K562 (cell line): Measurements from ENCODE around the gene ACCSL. TPM values are rescaled to one million over a fixed set of nuclear protein-coding genes. Genes with fewer than 3 reads are reported as not detected.

ENCODE experiments used
- ADNP ChIP-seq: fragments of 200-800 bp; sonication (Bioruptor generic); IDR thresholded peaks from 2 replicates; pipeline ENCODE4 v1.6.1; 2016; ENCODE audit warnings: missing genetic modification characterization, missing compliant biosample characterization
- ATF6 ChIP-seq: sonication (generic); formaldehyde crosslinking; IDR thresholded peaks from 2 replicates; pipeline ENCODE4 v1.4.0; 2020; ENCODE audit warnings: mild to moderate bottlenecking, missing genetic modification reagents
- BCL6 ChIP-seq: fragments of 250-450 bp; sonication (Bioruptor Pico); IDR thresholded peaks from 2 replicates; pipeline ENCODE4 v1.4.0; 2020
- BMI1 ChIP-seq: fragments of 150-350 bp; IDR thresholded peaks from 2 replicates; pipeline ENCODE4 v1.6.1; 2014; ENCODE audit warnings: low read length
- CBFB ChIP-seq: sonication (generic); formaldehyde crosslinking; IDR thresholded peaks from 2 replicates; pipeline ENCODE4 v1.4.0; 2020; ENCODE audit warnings: mild to moderate bottlenecking, missing genetic modification reagents
- CUX1 ChIP-seq: fragments of 200-800 bp; sonication (Bioruptor generic); IDR thresholded peaks from 2 replicates; pipeline ENCODE4 v1.6.1; 2016; ENCODE audit warnings: missing genetic modification characterization, missing compliant biosample characterization
- FOS ChIP-seq: IDR thresholded peaks from 3 replicates; pipeline ENCODE4 v1.6.1; 2011; ENCODE audit not compliant: insufficient read length; ENCODE audit errors: extremely low read depth
- SRSF3 ChIP-seq: fragments of 200-400 bp; formaldehyde crosslinking; IDR thresholded peaks from 2 replicates; pipeline ENCODE4 v1.6.1; 2016; ENCODE audit warnings: mild to moderate bottlenecking, low read length, moderate library complexity; ENCODE audit not compliant: insufficient read depth
- TEAD2 ChIP-seq: fragments of 450-650 bp; IDR thresholded peaks from 2 replicates; pipeline ENCODE4 v1.6.1; 2016; ENCODE audit warnings: missing genetic modification characterization, control low read depth, missing compliant biosample characterization
- U2AF1 ChIP-seq: fragments of 200-400 bp; formaldehyde crosslinking; optimal IDR thresholded peaks from 2 replicates; pipeline ENCODE3; 2017; ENCODE audit warnings: mild to moderate bottlenecking, low read depth, low read length, moderate library complexity
- ZBTB11 ChIP-seq, 3 experiments: fragments of 200-800 bp in 1 of 3; fragments of 250-450 bp in 1 of 3; fragments of 450-650 bp in 1 of 3; sonication (Bioruptor Pico) in 1 of 3; sonication (Bioruptor generic) in 1 of 3; formaldehyde crosslinking in 1 of 3; IDR thresholded peaks; 2 replicates each; pipeline versions ENCODE4 v1.6.1 to v1.8.0; 2016 to 2022; ENCODE audit warnings: mild to moderate bottlenecking in 2 of 3, missing genetic modification characterization in 2 of 3, missing compliant biosample characterization in 1 of 3, moderate library complexity in 1 of 3
- ZNF253 ChIP-seq: fragments of 250-450 bp; sonication (Bioruptor Pico); conservative IDR thresholded peaks from 2 replicates; pipeline ENCODE4 v1.6.1; 2021; ENCODE audit warnings: mild to moderate bottlenecking
- ZNF431 ChIP-seq: sonication (generic); formaldehyde crosslinking; IDR thresholded peaks from 2 replicates; pipeline ENCODE4 v1.8.0; 2022; ENCODE audit warnings: mild to moderate bottlenecking, missing genetic modification reagents
- ZNF583 ChIP-seq: fragments of 250-450 bp; sonication (Bioruptor Pico); IDR thresholded peaks from 2 replicates; pipeline ENCODE4 v1.4.0; 2020
- ZNF655 ChIP-seq: fragments of 250-450 bp; sonication (Bioruptor Pico); IDR thresholded peaks from 2 replicates; pipeline ENCODE4 v1.5.0; 2021
- polyA plus RNA-seq, 8 experiments: library from polyadenylated mRNA; depleted of rRNA in 4 of 8; stranded (reverse) in 5 of 8; unstranded in 3 of 8; fragments of >200 nt; fragmentation: Nextera tagmentation in 2 of 8; fragmentation: Illumina TruSeq in 1 of 8; extraction: Ambion mirVana in 2 of 8; extraction: Trizol in 1 of 8; gene quantifications; 2 replicates each; pipeline versions ENCODE4 v1.2.1 to v1.2.3, GENCODE V29; 2011 to 2014; ENCODE audit warnings: inconsistent platforms in 1 of 8, missing spikeins in 1 of 8
- total RNA-seq, 7 experiments: library from RNA; depleted of rRNA in 6 of 7; stranded (reverse); fragments of >200 nt in 6 of 7; fragmentation: Illumina TruSeq in 2 of 7; extraction: Trizol in 2 of 7; gene quantifications; 2 replicates each; pipeline versions ENCODE4 v1.2.1 to v1.2.3, GENCODE V29; 2011 to 2021; ENCODE audit warnings: low replicate concordance in 1 of 7

The ACCSL gene
- total and polyA plus RNA-seq, 9 of the 15 experiments (the other 6 are each of a cell fraction or from before 2014, with no cell fraction given), result not detected

GRCh38 chr11:44095506-44096359 lies 48.0 kb downstream of the ACCSL start, which contains the start of gene EXT2 (continued):
- TF ChIP-seq ATF6 (CRISPR knock-in tag), result no peak
- TF ChIP-seq ADNP, result no peak
- TF ChIP-seq TEAD2 (tag), result no peak
- TF ChIP-seq BMI1, result no peak
- no peak for TF ChIP-seq ZNF655 (CRISPR knock-in tag)
- no peak for TF ChIP-seq FOS
- no peak for TF ChIP-seq ZNF583 (CRISPR knock-in tag)
- peak in 1 of 3 experiments; percentile 24; a peak in 1 of 6 replicates for TF ChIP-seq ZBTB11 (CRISPR knock-in tag; IDR thresholded peaks at IDR 0.05)
- TF ChIP-seq ZNF253, result no peak
- TF ChIP-seq CBFB (CRISPR knock-in tag), result no peak
- no peak for TF ChIP-seq SRSF3
- TF ChIP-seq CUX1 (CRISPR knock-in tag), result no peak
- TF ChIP-seq BCL6 (CRISPR knock-in tag), result no peak
- no peak for TF ChIP-seq ZNF431 (CRISPR knock-in tag)
- TF ChIP-seq U2AF1, result no peak
